ENCODE measurements around the gene OR14A16.

OR14A16 gene

DNA sequence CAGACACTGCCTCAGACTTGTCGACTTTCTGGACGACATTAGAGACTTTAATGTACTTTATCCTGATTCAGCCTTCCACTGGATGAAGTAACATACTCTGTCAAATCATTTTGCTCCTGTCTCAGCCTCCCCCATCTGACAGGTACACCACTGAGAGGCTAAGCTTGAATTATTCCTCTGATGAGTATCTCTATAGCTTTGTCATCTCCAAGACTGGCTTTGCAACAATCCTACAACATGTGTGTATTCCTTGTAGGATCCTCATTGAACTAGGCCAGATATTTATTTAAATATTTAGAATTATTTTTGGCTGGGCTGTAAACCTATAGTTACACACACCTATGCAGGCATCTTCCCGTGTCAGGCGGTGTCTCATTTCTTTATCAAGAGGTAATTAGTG is 32.0 kb upstream of the OR14A16 start:
- no peak for DNase-seq (ENCODE audit: low read depth)
- TF ChIP-seq, protein P1, sequence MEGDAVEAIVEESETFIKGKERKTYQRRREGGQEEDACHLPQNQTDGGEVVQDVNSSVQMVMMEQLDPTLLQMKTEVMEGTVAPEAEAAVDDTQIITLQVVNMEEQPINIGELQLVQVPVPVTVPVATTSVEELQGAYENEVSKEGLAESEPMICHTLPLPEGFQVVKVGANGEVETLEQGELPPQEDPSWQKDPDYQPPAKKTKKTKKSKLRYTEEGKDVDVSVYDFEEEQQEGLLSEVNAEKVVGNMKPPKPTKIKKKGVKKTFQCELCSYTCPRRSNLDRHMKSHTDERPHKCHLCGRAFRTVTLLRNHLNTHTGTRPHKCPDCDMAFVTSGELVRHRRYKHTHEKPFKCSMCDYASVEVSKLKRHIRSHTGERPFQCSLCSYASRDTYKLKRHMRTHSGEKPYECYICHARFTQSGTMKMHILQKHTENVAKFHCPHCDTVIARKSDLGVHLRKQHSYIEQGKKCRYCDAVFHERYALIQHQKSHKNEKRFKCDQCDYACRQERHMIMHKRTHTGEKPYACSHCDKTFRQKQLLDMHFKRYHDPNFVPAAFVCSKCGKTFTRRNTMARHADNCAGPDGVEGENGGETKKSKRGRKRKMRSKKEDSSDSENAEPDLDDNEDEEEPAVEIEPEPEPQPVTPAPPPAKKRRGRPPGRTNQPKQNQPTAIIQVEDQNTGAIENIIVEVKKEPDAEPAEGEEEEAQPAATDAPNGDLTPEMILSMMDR (IDR thresholded peaks at IDR 0.05; ENCODE audit: control insufficient read depth, insufficient read depth, low read depth, low read length, missing control alignments) = no peak
- no peak overlapping the region for H3K4me3 ChIP-seq (ENCODE audit: control insufficient read depth, low read depth, low read length)

DNA sequence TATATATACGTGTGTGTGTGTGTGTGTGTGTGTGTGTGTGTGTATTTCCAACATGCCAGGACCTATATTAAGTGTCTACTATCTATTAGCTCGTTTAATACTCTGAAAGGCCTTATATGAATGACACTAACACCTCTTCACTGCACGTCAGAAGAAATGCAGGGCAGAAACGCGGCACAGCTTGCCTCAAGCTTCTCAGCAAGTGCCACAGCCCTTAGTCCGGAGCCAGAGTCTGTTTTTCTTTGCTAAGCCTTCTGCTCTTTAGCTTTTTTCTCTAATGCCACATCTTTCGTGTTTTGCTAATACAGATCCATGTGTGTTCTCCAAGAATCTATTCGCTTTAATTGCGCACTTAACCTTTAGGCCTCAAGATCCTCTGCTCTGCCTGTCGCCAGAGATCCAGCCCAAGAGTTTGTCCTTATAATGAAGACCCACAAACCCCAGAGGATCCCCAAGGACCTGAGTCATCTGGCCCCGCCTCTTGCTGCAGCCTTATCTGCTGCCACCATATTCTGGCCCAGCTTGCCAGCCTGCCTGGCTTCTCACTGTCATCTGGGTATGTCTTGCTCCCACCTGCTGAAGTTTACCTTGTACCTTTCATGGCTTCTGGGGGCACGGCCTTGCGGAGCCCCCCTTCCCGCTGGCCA is 31.1 kb upstream of the OR14A16 start:
- TF ChIP-seq, protein P1 (IDR thresholded peaks at IDR 0.05; ENCODE audit: control insufficient read depth, insufficient read depth, low read depth, low read length, missing control alignments) = no peak
- DNase-seq (ENCODE audit: low read depth) = no peak
- no peak overlapping the region for H3K4me3 ChIP-seq (ENCODE audit: control insufficient read depth, low read depth, low read length)

DNA sequence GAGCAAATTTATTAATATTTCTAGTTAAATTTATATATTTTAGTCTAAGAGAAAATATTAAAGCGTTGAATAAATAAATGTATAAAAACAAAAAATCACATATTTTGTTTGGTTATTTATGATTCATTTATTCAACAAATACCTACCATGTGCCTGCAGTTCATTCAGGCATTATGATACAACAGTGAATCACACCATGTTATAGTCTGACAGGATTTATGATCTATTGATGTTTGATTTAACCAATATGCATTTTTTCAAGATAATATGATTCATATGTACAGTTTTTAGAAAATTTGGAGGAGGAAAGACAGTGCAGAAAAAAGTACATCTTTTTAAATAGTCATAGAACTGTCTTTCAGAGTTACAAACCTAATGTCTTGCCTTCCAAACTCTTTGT is 25.7 kb upstream of the OR14A16 start:
- H3K4me3 ChIP-seq (ENCODE audit: control insufficient read depth, low read depth, low read length) = no peak overlapping the region
- no peak for DNase-seq (ENCODE audit: low read depth)
- TF ChIP-seq, protein P1 (IDR thresholded peaks at IDR 0.05; ENCODE audit: control insufficient read depth, insufficient read depth, low read depth, low read length, missing control alignments) = no peak

DNA sequence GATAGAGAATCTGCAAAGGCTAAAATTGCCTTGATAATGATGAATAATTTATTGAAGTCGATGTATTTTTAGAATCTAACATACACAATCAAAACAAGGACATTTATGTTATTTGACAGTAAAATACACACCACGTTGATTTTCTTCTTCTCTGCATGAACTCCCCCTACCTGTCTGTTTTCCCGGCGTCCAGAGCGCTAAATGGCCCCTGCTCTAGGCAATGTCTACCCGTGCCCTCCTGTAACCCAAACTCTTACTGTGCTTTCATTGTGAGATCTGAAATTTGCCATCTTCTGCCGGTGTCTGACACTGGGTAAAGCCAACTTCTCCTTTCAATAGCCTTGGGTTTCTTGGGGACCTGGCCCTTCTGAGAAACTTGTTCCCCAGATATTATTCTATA is 24.4 kb upstream of the OR14A16 start:
- no peak overlapping the region for H3K4me3 ChIP-seq (ENCODE audit: control insufficient read depth, low read depth, low read length)
- TF ChIP-seq, protein P1 (IDR thresholded peaks at IDR 0.05; ENCODE audit: control insufficient read depth, insufficient read depth, low read depth, low read length, missing control alignments) = no peak
- DNase-seq (ENCODE audit: low read depth) = no peak

DNA sequence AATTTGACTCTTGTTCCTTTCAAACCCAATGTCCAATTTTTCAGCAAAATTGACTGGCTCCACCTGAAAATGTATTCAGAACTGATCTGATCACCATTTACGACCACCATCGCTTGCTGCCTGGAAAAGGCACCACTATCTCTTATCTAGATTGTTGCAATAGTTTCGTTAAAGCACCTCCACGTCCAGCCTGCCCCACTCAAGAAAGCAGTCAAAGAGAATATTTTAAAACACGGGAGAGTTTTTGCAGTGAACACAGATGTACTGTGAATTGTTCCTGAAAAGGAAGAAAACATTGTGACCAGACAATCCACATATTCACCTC is 21.7 kb upstream of the OR14A16 start:
- H3K4me3 ChIP-seq (ENCODE audit: control insufficient read depth, low read depth, low read length) = no peak overlapping the region

DNA sequence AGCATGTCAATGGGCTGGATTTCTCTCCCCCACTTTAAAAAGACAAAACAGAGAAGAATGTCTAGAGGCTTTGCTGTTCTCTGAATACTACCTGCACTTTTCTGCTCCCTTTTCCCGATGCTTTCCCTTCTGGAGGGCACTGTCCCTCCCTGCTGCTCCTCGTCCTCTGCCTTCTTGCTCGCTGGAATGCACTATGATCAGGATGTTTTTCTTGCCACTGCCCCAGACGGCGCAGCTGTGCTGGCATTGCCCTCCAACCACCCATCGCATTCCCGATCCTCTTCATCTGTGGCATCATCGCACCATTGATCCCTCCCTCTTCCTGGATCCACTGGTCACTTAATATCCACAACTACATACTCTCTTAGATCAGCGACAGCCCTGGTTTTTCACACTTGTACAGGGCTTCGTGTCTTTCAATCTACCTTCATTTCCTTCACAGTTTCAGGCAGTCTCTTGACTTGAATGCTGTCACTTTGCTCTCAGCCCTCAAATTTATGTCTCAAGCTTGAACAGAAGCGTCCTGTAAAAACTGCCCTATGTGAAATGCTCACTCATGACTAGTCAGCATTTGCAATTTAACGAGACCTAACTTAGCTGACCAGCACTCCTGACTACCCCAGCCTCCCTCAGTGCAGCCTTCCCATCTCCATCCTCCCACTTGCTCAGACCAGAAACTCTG is 21.2 kb upstream of the OR14A16 start:
- H3K4me3 ChIP-seq (ENCODE audit: control insufficient read depth, low read depth, low read length) = no peak overlapping the region
- no peak for DNase-seq (ENCODE audit: low read depth)
- TF ChIP-seq, protein P1 (IDR thresholded peaks at IDR 0.05; ENCODE audit: control insufficient read depth, insufficient read depth, low read depth, low read length, missing control alignments) = no peak

More for the DNA sequence above, 21.7 kb upstream of the OR14A16 start:
- TF ChIP-seq, protein P1 (IDR thresholded peaks at IDR 0.05; ENCODE audit: control insufficient read depth, insufficient read depth, low read depth, low read length, missing control alignments) = no peak
- DNase-seq (ENCODE audit: low read depth) = no peak

Data from AG09309 (cell line).